Pulmonary artery endothelial cell (primary cell): Measurements from ENCODE around the gene GUCA2B. TPM values are rescaled to one million over a fixed set of nuclear protein-coding genes. Genes with fewer than 3 reads are reported as not detected.

Experiments
- DNase-seq: peaks from one replicate; pipeline ENCODE4 v3.0.0-alpha.2; 2011; ENCODE audit warnings: low read depth, low spot score
- total RNA-seq: library from RNA; depleted of rRNA; stranded (reverse); fragments of >200 nt; gene quantifications from 2 replicates; pipeline ENCODE4 v1.2.3, GENCODE V29; 2014

The GUCA2B gene
- total RNA-seq, 1 donor from 2014 or later = not detected

DNA sequence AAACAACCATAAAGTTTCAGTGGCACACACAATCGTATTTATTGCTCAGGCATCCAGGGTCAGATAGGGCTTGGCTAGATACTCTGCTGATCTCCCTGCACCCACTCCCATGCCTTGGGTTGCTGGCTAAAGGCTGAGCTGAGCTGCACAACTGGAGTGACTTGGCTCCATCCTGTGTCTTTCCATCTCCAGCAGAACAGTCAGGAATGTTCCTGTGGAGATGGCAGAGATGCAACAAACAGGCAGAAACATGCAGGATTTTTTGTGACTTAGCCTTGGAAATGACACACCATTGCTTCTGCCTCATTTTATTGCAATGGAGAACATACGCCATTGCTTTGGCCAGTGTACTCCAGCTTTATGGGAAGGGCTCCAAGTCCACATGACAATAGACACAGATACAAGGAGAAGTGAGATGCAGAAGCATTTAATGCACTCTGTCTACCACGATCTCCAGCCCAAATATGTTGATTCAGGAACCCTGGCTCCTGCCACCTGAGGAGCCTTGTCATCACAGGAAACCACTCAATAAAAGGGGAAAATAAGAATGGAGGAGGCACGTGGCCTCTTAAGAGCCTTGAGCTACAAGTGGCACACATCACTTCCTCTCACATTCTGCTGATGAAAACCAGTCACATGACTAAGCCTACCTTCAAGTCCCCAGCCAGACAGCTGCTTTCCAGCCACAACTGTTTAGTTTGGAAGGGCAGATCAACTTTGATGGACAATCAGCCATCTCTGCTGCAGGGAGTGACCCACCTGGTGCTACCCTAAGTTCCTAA, 10.1 kb upstream of the GUCA2B start:
- no peak for DNase-seq

DNA sequence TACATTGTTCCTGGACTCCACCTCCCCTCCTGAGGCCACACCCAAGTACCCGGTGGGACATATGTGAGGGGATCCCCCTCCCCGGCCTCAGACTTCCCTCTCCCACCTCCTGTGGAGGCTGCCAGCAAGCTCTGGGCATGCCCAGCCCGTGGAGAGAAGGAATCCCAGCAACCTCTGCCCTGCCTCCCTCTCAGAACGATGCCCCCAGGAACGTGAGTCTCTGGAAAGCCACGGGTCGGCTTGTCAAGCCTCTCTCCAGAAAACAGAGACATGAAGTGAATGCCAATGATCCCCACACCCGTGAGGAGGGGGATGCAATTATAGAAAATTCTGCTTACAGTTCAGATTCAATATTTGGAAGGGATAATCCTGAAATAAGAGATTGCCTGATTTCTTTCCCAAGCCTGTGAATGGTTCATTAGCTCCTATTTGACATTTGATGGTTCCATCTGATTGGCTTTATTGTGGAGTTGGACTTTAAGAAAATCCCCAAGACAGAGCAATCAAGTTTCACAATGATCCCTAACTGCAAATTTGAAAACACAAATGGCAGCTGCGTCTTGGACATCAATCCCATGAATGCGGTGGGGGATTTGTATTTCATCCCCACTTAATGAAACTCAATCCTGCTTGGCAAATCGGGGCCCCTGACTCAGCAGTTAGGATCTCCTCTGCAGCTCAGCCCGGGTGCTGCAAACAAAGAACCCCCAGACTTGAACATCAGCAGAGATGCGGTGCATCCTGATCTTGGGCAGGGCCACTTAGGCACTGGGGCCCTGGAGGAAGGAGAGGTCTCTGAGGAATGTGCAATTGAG, 9.1 kb upstream of the GUCA2B start:
- no peak for DNase-seq

DNA sequence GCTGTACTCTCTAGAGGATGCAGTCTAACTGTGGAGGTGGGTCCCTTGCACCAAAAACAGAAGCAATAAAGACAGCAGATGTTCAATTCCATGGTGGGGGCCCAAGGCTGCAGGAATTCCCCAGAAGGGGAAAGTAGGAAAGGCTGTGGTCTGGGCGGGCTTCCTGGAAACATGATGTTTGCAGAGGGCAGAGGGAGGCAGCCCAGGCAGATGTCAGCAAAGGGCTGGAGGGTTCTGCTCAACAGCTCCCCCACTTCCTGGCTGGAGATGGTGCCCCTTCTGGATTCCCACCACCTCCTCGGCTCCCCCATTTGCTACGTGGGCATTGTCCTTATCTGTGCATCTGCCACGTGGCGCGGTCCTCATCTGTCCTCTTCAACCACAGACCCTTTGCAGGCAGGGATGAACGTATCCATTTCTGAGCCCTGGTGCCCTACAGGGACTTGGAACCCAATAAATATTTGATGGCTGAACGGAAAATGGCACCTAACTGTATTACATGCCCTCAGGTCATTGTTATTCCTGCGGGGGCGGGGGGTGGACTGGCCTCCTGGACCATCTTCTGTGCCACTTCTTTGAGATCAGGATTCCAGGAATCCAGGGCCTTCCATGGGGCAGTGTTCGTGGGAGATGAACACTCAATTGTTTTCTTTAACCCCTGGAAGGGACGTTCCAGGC, 8.4 kb upstream of the GUCA2B start:
- no peak for DNase-seq

DNA sequence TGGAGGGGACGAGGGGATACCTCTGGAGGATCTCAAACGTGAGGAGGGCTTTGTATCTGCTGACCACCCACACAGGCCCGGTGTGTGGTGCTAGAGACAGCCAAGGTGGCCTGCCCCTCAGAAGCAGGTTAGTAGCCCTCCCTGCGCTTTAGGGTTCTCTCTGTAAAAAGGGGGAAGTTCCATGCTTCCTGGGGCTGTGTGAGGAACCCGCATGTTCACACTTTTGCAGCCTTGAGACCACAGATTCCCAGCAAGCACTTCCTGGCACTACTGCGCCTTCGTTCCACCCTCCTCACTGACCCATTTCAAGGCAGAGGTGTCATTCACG, 7.9 kb upstream of the GUCA2B start:
- DNase-seq = no peak

DNA sequence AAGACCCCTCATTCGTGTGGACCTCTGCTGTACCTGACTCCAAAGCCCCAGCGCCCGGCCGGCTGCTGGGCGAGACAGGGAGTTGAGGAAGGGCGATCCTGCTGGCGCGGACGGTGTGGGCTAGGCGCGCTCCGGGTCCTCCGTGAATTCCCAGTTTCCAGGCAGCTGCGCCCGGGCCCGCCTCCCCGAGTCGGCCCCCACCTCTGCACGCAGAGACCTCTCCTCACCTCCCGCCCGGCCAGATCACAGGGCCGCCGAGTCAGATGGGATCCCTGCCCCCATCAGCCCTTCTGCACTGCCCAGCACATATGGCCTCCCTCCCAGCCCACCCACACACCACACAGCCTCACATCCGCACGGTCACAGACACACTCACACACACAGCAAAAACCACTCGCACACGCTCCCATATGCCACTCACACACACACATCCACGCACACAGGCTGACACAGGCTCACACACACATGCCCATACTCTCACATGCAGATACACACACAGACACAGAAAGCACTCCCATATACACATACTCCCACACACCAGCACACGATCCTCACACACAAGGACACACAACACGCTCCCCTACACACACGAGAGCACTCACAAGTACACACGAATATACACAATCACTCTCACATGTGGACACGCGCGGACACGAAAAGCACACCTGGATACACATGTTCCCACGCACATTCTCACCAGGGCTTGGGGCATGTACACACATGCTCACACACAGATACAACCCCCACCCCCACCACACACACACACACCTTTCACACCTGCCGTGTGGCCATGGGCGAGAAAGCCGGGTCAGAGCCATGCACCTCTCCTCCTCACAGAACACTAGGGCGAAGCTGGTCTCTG, 7.2 kb upstream of the GUCA2B start:
- DNase-seq = no peak

DNA sequence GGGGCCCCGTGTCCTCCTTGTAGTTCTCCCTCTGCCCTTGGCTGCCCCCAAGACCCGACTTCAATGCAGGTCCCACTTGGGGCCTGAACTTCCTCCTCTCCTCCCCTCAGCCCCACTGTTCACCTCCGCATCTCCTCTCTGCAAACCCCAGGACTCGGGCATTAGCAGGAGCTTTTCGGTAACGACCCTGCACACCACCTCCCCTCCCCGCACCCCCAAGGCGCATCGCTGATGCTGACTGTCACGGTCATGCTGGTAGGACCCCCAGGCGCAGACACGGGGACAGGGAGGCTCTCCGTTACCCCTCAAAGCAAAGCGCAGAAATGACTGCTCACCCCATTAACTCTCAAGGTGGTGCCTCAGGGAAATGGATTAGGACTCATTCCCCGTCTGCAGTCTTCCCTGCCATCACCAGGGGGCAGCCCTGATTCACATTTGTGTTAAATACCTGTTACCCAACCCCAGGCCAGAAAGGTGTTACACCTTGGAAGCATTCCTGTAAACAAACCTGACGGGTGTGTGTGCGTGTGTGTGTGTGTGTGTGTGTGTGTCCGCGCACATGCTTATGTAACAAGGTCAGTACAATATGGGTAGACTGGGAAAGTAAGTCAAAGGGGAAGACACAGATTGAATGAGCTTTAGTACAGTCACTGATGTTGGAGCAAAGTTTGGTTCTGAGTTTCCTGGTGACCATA, 6.4 kb upstream of the GUCA2B start:
- DNase-seq = no peak

DNA sequence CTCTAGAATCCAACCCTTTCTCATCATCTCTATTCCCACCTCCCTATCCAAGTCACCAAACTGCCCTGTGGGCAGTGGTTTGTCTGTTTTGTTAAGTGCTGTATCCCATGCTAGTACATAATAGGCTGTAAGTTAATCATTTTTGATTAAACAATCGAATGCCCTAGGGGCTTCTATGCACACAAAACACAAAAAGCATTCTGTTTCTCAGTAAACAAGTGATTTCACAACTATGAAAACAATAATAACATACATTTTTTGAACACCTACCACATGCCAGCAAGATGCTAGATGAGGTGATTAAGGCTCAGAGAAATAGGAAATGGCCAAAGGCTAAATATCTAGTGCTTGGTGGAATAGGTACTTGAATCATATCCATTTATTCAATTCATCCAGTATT, 5.0 kb upstream of the GUCA2B start:
- DNase-seq = no peak

DNA sequence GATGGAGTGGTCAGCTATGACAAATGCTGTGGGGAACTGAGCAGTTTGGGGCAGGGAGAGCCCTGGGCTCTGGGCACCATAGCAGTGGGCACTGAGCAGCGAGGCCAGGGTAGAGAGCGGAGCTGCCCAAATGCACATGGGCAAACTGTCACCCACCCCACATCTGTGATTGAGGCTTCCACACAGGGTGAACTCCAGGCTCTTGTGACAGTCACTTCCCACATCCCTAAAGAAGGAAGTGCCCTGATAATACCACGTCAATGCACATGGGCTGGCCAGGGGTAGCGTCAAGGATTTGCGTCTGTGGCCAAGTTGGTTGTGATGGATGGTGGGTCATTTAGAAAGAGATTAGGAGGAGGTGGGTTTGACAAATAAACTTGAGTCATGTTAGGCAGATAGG, 2.6 kb upstream of the GUCA2B start:
- no peak for DNase-seq

DNA sequence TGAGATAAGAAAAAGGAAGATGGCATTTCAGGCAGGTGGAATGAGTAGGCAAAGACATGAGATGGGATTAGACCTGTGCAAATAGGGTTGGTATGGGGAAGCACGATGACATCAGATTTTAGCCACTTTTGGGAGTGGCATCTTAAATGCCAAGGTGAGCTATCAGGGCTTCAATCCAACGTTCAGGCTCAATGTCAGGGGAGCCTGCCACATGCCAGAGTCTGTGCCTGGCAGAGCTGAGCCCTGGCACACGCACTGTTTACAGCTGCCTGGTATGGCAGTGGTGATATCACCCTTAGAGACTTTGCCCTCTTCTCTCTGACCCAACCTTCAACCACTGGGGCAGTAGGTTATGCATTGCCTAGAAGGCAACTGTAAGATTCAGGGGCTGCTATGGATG, 1.1 kb upstream of the GUCA2B start:
- no peak for DNase-seq

DNA sequence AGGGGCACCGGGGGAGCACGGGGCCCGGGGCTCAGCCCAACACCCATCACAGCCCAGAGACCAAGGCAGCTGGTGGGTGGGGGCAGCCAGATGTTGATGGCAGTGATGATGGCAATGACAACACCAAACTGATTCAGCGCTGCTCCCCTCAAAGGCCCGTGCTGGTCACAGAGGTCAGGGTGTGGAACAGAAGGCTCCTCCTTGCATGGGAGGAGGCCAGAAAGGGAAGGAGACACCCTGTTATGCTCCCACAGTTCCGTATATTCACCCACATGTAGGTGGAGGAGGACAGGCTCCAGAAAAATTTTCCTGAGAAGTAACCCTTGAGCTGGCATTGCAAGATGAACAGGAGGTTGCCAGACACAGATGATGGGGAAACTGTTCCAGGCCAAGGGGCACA, 414 bp downstream of the GUCA2B start:
- DNase-seq = no peak

DNA sequence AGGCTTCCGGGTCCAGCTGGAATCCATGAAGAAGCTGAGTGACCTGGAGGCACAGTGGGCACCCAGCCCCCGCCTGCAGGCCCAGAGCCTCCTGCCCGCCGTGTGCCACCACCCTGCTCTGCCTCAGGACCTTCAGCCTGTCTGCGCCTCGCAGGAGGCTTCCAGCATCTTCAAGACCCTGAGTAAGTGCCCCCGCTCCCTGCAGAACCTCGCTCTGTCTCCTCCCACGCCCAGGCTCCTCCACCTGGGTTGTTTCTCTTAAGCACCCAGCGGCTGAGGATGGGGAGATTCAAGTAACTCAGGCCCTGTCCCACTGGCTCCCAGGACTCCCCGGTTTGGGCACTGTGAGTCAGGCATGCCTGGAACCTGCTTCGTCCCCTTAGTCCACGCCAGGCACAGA, 1.5 kb downstream of the GUCA2B start:
- no peak for DNase-seq

DNA sequence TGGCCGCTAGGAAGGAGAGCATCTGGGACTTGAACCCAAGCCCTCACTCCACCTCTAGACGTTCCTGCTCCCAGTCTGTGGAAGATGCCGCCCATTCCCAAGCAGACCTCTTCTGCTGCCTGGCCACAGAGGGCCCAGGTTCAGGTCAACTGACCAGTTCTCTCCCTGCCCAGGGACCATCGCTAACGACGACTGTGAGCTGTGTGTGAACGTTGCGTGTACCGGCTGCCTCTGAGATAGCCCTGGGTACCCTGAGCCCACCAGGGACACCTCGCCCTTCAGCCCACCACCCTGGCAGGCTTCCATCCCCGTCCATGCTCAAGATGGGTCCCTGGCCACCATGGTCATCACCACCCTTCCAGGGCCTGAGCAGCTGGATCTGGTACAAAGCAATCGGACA, 2.2 kb downstream of the GUCA2B start:
- no peak for DNase-seq

DNA sequence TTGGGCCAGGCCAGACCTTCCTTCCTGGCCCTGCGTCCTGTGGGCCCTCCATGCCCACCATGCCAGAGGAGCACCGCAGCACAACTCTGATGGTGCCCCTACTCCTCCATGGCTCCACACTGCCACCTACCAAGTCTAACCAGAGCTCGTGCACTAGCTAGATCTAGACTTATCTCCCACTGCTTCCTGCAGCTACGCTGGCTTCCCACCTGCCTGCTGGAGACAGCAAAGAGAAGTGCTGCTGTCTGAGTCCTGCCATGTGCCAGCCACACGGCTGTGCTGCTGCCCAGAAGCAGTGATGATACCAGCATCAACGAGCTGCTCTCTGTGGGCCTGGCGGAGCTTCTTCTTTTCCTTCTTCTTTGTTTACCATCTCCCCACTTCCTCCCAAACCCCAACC, 4.5 kb downstream of the GUCA2B start:
- DNase-seq = no peak

DNA sequence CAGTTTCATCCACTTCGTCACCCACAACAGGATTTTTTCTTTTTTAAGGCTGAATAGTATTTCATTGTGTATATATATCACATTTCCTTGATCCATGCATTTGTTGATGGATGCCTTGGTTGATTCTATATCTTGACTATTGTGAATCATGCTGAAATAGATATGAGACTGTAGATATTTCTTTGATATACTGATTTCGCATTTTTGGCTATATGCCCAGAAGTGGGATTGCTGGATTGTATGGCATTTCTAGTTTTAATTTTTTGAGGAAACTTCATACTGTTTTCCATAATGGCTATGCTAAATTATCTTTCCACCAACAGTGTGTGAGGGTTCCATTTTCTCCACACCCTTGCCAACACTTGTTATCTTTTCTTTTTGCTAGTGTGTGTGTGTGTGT, 5.0 kb downstream of the GUCA2B start:
- no peak for DNase-seq

DNA sequence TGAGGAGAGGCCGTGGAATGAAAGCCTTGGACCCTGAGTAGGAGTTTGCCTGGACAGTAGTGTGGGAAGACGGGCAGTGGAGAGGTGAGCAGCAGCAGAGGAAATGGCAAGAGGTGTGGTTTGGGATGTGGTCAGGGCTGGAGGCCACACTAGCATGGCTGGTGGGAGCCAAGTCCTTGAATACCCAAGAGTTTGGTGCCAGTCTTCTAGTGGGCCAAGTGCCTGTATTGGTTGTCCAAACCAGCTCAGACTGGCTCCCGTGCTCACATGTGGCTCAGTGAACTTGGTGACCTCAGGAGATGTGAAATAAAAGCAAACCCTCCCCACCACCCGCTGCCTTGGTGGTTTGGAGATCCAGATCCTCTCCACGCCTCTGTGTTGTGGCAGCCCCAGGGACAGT, 9.0 kb downstream of the GUCA2B start:
- DNase-seq = no peak

DNA sequence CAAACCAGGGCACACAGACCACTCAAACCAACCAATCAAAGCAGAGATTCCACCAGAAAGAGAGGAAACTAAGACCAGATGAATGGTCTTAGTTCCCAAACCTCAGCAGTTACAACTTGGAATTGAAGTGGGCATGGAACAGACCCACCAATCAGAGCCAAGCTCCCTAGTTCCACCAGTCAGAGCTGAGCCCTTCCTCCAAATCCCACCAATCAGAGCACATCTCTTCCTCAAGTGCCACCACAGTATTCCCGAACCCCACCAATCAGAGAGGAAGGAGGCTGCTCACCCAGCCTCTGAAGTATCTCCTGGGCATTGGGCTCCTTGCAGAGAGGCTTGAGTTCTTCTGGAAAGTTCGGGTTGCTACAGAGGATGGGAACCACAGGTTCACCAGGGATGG, 9.9 kb downstream of the GUCA2B start:
- no peak for DNase-seq

DNA sequence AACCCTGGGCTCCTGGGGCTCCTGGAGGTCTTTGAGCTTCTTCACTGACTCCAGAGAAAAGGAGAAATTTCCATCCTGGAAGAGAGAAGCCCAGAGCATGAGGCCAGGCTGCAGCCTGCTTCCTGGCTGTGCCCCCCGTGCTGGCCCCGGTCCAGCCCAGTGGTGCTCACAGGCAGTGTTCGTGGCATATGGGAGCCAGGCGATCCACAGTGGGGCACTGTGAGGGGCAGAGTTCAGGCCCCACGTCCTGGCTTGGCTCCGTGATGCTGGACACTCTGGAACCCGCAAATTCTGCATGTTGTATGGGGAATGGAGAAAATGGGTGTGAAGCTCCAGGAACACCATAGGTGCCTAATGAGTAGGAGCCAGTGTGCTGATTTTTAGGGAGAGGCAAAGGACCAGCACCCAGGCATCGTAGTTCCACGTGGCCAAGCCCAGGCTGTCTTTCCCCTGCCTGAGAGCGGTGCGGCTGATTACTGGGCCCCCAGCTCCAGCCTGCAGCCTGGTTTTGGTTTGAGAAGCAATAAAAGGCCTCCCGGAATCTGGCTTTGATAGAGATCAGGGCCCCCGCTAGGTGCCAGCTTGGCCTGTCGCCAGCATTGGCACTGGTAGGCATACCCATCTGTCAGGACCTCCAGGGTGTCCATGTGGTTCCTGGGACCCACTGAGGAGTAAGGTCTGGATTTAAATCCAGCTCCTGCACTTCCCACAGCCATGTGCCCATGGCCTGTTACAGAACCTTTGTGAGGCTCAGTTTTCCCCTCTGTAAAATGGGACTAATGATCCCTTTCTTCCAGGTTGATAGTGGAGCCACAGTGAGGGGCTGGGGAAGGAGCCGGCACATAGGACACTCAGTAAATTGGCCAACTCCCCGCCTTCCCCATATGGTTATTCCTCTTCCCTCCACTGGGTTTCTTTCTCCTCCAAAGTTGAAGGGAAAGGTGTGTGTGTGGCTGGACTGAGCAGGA, 10.6 kb downstream of the GUCA2B start:
- no peak for DNase-seq

DNA sequence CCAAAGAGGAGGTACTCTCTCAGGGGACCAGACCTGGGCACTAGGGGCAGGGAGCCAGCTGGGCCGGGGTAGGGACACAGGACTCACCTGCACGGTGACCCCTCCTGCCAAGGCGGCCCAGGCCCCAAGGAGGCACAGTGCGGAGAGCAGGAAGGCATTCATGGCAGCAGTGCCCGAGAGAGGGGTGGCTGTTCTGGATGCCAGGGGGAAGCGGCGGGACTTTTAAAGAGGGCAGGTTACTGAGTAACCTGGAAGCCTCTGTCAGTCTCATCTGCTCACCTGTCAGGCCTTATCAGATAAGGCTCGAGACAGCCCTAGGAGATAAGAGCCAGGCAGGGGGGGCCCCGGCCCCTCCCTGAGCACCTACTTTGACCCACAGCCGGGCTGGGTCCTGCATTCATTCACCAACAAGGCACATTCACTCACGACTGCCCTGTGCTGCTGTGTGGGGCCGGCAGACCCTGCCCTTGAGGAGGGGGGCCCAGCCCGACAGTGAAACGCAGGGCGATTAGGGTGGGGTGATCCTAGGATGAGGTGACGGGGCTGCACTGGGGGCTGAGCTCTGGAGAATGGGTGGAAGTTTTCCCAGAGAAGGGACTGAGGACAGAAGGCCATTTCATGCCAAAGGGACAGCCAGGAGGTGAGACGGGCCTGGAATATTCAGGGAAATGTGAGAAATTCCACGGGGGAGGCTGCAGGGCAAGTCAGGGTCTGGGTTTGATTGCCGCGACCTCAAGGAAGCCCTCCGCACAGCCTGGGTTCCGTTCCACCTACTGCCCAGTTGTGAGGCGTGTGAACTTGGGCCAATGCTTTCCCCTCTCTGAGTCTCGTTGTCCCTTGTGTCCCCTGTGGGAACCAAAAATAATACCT, 11.6 kb downstream of the GUCA2B start, which contains the start of gene GUCA2A:
GUCA2A (minus strand) TSS at position 195 of the 870 bp plus-strand sequence; CDS start at position 162, 33 bp downstream.
- no peak for DNase-seq
